ENCODE measurements around the gene AGPAT3.

The AGPAT3 gene

DNA sequence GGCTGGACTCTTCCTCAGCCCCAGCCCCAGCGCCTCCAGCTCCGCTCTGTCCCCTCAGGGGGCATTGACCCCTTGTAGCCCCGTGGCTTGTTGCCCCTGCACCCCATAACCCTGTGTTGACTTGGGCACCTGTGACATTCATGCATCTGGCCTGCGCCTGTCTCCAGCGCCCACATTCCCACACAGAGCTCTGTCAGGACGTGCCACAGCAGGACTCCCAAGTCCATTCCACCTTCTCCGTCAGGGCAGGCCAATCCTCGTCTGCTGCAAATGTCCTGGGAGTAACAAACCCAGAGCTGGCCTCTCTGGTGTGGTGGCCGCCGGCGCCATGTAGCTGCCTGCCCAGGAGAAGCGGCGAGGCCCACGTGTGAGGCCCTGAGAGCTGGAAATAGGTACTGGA, 60.6 kb downstream of the AGPAT3 start:
- no peak for DNase-seq

DNA sequence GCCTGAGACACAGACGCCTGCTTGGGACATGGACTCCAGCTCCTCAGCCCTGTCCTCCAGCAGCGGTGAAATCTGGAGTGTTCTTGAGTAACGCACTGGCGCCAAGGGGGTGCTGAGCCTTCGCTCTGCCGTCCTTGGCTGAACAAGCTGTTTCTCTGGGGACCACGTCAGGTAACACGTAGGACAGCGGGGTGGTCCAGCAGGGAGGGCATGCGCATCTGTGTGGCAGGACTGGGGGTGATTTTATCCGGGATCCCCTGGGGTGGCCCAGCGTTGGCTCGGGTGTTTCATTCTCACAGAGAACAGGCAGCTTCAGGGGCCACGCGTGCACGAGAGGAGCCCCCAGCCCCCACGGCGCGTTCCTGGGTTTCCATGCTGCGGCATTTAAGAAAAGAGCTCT, 61.2 kb downstream of the AGPAT3 start:
- no peak for DNase-seq

DNA sequence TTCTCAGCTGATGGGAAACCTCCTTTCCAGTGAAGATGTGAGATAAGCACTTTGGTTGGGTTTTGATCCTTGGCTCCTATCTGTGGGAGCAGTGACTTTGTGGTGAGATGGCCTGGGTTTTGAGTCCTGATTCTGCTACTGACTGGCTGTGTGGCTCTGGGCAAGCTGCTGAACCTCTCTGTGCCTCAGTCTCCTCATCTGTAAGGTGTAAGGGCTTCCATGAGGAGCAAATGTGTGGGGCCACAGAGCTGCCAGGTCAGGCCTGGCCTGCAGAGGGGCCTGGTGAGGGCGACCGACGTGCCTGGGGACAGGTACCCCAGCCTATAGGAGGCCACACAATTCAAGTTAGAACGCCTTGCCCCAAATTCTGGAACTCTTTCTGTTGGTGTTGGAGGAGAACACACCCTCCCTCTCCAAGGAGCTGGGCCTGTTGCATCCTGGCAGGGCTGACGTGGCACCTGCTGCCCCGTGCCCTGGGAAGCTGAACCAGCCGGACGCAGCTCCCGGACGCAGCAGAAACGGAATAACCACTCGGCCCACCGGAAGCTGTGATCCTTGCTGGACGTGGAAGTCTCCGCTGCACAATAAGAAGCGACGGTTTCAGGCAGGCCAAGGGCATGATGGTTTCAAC, 62.7 kb downstream of the AGPAT3 start:
- DNase-seq, result no peak

DNA sequence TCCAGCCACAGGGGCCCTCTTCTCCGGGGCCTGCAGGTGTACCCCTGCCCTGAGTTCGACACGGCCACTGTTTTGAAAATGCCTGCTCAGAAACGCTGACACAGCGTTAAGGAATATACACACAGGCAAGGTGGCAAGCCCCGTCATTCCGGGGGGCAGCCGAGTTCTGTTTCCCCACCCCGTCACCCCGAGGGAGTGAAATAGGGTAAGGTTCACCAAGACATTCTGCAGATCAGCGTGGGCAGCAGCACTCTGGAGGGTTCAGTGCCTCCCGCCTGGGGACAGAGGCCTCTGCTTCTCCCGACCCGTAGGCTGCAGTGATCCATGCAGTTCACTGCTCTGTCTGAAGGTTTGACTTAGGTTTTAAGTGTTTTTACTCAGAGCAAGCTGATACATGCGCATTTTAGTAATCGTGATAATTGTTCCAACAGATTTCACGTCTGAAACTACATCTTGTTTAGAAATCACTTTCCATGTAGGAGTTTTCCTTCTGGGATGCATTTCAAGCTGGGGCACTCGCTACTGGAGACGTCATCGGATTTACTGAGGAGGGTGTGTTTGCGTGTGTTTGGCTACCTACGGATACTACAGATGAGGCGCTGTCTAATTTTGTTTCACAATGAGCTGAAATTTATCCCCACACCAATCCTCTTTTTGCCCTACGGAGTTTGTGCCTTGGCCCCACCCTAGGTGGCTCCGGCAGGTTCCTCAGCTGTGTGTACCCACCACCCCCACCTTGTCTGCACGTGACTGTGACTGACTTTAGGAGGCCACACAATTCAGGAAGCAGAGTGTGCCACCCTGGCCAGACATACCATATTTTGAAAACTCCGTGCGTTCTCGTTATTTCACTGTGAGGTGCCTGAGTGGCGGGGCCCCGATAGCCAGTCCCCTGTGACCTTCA, 63.5 kb downstream of the AGPAT3 start:
- DNase-seq, result no peak

DNA sequence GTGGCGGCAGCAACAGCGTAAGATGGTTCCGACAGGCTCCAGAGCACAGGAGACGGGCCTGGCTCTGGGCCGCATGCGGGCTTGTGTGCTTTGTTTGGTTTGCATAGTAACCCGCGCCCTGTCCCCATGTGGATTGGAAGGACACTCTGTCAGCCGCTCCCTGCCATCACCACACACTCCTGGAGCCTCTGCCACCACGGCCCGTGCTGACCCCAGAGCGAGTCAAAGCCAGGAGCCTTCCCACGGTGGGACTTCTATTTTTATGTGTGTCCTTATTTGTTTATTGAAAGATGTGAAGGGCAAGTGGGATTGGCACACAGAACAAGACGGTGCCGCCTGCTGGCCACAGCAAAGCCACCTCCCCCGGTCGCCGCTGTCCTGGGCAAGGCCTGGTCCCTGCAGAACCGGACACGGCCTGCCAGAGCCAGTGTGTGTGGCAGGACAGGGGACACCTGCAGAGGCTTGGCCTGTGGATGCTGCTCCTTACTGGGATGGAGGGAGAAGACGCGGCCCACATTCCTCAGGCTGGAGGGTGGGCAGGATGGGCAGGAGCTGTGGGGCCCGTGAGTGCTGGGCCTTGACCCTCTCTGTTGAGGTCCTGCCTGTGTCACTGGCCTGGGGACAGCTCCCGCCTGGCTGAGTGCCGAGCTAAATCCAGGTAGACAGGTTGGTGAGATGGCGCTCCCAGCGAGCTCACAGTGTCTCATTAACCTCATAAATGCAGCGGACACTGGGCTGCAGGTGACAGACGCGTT, 64.4 kb downstream of the AGPAT3 start:
- DNase-seq, result no peak

DNA sequence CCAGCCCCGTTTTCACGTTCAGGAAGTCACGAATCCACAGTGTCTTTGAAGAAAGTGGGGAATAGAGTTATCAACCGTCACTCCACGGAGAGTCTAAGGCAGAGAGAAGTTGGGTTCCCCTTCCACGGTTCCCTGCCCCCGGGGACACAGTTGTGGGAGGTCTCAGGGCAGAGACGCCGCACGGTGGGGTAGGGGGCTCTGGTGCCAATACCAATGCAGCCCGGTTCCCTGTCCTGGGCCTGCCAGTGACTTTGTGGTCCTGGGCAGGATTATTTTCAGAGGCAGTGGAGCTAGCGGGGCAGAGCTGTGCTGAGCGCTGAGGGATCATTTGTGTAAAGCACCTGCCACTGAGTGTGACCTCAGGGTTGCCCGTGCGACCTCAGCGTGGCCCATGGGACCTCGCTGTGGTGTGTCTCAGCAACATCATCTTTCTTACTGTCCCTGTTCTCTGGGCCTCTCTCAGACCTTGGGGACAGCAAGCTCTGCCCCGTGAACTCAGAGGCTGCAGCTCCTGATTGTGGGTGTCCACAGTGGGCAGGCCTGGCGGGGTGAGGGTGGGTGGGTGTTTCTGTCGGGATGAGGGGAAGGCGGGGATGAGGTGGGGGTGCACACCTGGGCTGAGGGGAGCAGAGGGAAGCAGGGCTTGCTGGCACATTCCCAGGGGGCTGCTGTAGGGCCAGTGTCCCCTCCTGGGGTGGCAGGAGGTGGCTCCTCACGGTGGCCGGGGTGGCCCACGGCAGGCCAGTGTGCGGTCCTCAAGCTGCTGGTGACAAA, 65.2 kb downstream of the AGPAT3 start:
- no peak for DNase-seq

DNA sequence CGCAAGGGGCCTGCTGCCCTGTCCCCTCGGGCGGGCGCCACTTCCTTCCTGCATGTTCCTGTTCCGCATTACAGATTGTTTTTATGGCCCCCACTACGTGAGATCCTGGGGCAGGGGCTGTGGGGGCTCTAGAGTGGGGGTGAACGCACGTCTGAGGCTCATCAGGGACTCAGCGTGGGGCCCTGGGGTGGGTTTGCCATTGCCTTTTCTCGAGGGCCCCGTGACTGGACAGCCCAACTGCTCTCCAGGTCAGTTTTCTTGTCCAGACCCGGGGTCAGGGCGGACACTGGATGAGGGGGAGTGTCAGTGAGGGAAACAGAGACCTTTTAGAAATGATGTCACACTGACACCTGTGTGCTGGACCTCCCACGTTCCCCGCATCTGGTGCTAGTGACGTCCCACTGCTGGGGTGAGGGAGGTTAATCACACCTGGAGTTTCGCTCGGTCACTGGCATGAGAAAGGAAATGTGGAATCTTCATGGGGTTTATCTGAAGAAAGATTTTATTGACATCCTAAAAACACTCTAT, 65.9 kb downstream of the AGPAT3 start:
- DNase-seq, result no peak

DNA sequence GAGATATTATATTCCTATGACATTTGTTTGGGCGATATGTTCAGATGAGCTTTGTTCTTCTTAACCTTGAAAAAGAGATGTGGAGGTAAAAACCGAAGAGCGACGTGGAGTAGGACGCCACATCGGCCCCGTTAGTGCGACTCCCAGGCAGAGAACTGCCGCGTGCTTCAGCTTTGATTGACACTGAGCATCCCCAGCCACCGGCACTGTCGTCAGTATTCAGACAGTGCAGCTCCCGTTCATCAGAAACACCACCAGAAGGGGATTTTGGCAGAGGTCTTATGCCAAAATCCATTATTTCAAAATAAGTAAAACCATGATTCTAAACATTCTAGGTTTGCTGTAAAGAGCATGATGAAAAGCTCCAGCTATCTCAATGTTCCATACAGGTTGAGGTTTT, 66.5 kb downstream of the AGPAT3 start:
- no peak for DNase-seq

DNA sequence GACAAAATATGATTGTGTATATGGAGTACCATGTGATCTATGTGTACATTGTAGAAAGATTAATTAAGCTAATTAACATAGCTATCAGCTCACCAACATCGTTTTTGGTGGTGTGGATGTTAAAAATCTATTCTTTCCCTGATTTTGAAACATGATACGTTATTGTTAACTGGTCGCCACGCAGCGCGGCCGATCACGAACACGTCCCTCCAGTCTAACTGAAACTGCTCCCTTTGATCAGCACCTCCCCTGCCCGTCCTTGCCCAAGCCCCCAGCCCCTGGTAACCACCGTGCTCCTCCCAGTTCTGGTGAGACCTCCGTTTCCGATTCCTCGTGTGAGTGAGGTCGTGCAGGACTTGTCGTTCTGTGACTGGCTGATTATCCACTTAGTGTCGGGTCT, 67.0 kb downstream of the AGPAT3 start:
- no peak for DNase-seq

DNA sequence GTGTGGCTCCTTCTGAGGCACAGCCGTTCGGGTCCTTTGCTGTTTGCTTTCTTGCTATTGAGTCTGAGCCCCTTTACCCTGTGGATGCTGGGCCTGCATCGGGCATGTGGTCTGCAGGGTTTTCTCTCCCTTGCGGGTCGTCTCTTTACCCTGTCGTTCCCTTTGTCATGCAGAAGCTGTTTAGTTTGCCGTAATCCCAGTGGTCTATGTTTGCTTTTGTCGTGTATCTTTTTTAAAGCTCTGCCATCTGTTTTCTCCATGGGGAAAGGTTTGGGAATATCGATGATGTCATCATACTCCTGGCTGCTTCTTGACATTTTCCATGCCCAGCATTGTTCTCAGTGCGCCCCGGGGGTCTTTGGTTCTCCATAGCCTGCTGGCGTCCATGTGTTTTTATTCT, 68.2 kb downstream of the AGPAT3 start:
- no peak for DNase-seq

DNA sequence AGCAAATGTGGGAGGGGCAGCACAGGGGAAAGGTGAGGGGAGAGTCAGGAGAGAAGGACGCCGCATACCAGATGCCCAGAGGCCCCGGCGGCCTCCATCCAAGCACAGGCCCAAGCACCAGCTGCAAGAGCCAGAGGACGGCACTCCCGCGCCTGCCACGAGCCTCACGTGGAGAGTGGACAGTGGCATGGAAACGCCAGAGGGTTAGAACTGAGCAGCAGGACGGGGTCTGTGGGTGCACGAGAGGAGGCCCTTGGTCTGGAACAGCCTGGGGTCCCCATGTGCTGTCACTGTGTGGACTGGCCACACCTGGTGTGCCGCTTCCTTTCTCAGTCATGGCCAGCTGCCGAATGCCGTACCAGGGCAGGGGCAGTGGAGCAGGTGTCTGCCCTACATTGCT, 68.7 kb downstream of the AGPAT3 start:
- no peak for DNase-seq

DNA sequence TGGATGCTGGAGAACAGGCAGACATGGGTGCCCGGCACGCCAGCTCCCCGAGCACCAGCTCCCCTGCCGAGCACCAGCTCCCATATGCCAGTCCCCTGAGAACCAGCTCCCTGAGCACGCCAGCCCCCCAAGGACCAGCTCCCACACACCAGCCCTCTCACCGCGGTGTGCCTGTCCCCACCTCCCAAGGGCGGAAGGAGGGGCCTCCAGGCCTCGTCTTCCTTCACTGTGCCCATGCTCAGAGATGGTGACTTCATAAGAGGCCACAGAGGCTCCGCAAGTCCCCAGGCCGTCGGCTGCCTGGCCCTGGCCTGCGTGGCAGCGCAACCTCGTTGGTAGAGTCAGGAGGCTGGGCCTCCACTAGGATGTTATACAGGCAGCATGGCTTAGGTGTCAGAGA, 69.1 kb downstream of the AGPAT3 start:
- DNase-seq, result no peak

DNA sequence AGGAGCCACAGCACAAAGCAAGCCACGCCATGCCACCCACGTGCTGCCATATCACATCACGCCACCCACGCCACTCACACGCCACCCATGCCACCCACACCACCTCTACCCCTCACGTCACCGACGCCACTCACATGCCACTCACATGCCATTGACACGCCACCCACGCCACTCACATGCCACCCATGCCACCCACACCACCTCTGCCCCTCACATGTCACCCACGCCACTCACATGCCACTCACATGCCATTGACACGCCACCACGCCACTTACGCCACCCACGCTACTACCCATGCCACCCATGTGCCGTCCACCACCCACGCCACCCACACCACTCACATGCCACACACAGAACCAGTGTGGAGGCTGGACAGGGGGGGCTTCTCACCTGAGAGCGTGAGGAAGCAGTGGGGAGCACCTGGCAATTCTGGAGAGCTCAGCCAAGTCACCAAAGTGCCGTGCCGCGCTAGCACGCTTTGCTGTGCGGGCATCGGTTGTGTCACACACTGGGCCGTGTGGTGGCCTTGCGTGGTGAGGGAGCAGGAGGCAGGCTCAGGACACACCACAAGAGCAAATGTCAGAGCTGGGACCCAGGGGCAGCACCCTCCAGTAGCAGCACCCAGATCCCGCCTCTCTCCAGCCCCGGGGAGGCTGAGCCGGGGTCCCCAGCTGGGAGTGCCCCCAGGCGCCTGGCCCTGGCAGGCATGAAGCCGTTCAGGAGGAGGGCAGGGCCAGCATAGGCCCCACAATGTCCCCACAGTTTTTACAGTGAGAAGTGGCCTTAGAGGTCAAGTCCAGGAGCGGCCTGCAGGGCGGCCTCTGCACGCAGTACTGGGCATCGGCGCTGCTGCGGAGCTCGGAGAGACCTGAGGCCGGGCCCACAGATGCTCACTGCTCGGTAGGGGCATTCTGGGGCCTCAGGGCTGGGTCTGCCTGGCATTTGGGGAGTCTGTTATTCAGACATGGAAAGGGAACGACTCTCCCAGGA, 70.0 kb downstream of the AGPAT3 start:
- peak in 1 of 2 experiments; percentile 25 for DNase-seq

DNA sequence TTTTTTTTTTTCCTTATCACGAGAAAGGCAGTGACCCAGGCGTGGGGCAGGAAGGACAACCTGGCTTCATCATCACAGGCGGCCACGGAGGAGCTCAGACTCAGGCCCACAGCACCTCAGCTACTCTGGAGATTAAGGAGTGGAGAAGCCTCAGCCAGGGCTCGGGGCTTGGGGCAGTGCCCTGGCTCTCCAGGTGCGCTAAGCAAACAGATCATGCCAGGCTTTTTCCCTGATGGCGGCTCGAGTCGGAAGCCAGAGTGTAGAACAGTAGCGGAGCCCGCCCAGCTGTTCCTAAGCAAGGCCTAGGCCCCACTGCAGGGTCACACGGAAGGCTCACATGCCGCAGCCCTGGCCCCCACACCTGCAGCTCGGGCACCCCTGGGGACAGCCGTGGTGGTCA, 70.7 kb downstream of the AGPAT3 start:
- peak; percentile 38 to 55 for DNase-seq

DNA sequence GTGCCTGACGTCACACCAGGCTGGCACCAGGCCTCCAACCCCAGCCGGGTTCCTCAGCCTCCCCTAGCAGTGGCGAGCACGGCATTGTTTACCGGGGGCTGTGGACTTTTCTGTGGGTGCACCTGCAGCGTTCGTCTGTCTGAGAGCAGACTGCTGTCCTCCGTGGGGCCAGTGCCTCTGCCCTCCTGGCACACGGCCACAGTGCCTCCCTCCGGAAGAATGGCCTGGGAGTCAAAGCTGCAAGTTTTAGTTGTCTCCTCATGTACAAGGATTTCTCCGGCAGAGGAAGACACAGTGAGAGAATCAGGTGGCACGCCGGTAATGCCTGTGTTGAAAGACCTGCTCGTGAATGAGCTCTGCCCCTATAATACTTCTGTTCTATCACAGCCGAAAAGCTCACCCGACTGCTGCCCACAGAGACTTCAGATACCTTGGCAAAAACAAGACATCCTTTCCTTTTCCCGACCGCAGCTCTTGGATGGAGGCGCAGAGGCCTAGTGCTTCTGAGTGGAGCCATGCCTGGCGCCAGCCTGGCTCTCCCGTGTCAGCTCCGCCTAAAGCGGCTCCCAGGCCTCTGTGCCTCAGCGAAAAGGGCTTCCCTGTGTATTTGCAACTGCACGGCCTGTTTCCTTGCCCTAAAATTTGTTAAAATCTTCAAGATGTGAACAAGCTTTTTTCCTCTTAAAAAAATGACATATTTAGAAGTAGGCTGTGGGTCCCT, 71.4 kb downstream of the AGPAT3 start:
- peak; percentile 45 to 52 for DNase-seq

DNA sequence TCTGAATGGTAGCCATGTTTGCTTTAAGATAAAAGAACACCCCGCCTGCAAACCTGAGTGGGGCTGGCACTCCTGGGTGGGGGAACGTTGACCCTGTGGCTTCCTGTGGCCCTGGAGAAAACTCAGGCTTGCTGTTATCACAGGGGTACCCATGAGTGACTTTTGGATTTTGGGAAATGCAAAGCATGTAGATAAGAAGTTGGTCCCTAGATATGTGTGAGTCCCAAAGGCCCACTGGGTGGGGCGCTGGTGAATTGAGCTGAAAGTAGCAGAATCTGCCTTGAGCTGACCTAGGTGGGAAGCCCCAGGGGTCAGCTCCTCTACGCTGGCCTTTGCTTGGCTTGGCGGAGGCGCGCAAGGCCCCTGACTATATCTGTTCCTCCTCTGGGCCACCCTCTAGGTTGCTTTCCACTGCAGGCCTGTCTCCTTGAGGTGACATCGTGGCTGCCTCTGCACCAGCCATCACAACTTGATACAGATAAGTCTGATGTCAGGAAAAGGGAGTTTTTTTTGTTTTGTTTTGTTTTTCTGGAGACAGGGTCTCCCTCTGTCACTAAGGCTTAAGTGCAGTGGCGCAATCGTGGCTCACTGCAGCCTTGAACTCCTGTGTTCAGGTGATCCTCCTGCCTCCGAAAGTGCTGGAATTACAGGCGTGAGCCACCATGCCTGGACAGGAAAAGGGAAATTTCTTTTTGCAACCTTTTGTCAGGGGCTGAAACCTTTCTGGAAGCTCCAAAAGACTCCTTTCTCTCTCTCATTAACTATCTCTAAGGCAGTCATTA, 72.2 kb downstream of the AGPAT3 start:
- DNase-seq, result no peak

DNA sequence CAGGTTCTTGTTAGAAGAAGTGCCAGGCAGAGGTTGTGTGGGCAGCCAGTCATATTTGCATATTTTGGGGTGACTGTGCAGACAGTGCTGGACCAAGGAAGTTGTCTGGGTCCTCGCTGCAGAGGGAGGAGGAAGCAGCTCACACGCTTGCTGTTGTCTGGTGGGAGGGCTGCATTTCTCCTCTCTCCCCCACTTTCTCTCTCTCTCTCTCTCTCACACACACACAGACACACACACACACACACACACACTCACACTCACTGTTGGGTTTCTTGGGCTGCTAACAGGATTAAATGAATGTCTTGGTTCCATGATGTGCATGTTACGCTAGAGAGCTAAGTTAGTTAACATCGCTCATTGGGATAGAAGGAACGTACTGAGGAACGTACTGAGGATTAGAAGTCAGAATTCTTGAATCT, 72.9 kb downstream of the AGPAT3 start:
- DNase-seq, result no peak

DNA sequence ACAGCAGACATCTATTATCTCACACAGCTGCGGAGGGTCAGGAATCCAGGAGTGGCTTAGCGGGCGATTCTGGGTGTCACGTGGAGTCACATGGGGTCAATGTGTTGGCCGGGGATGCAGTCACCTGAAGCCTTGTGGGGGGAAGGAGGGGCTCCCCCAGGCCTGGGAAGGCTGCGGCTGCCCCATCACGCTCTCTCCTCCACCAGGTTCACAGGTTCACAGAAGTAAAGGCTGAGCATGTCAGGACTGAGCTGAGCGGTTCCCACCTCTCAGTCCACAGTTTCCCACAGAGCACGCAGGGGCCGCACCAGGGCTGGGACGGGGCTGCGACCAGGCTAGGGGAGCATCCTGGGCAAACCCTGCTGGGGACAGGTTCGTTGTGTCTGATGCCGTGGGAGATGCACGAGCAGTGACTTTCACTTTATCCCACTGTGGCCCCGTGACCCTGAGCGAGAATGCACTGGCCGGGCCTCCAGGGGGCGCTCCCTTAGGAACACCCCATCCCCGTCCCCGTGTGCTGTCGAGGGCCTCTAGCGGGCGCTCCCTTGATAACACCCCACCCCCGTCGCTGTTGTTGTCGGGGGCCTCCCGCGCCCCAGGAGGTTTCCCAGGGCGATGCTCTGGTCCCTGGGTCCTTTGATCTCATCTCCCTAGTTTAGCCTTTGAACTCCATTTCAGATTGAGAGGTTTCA, 73.9 kb downstream of the AGPAT3 start:
- peak; percentile 54 for DNase-seq
